Measurements from ENCODE around the gene SUCNR1.
"Not testable (repeated sequence)": the region's sequence is repeated elsewhere in the genome, so short reads cannot be mapped to it uniquely, and the experiment has no call there.

Gene SUCNR1

DNA sequence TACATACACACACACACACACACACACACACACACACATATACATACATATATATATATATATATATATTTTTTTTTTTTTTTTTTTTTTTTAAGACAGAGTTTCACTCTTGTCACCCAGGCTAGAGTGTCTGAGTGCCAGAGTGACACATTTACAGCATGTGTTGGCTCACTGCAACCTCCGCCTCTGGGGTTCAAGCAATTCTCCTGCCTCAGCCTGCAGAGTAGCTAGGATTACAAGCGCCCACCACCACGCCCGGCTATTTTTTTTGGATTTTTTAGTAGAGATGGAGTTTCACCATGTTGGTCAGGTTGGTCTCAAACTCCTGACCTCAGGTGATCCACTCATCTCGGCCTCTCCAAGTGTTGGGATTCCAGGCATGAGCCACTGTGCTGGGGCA lies 636 bp downstream of the SUCNR1 start:
- DNase-seq = peak in 1 of 2 experiments; percentile 22

DNA sequence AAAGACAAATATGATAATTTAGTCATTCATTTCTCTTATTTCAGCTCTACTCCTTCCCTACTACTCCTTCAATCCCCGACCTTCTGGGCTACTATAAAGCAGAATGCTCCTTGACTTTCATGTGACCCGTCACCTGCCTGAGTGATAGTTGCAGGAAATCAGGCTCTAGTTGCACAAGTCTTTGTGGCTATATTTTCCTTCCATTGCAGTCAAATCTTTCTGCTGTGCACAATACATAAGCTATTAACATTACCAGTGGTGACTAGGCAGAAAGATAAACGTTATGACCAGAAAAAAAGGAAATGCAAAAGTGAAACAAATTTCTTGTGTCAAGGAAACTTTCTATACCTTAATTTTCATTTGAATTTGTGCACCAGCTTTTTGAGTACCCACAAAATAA lies 2.3 kb downstream of the SUCNR1 start:
- DNase-seq = peak; percentile 79 to 85

DNA sequence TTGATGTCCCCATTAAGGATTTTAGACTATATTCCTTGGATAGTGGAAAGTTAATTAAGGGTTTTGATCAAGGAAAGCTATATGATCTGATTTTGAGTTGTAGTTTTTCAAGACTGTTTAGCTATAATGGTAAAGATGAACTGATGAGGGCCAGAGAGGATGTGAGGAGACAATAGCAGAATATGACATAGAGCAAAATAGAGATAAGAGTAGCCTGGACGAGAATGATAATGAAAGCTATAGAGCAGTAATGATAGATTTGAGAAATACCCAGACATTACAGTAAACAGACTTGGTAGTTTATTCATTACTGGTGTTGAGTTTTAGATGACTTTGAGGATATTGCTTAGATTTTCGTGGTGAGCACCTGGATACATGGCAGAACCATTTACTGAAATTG lies 3.8 kb downstream of the SUCNR1 start:
- no peak for DNase-seq

DNA sequence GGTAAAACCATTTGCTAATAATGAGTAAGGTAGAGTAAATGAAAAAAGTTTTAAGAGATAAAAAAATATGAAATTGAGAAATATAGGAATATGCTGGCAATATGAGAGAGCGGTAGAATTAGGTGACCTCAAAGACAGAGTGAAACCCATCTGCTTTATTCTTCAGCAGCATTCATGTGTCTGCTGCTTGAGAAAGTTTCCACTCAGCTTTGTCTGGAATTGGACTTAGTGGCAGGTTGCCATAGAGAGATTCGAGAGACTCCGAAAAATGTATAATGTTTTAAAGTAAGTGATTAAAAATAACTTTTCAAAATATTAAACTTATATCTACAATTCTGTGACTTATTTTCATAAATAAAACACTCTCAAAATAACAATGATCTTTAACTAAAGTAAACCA lies 5.0 kb downstream of the SUCNR1 start:
- no peak for DNase-seq

DNA sequence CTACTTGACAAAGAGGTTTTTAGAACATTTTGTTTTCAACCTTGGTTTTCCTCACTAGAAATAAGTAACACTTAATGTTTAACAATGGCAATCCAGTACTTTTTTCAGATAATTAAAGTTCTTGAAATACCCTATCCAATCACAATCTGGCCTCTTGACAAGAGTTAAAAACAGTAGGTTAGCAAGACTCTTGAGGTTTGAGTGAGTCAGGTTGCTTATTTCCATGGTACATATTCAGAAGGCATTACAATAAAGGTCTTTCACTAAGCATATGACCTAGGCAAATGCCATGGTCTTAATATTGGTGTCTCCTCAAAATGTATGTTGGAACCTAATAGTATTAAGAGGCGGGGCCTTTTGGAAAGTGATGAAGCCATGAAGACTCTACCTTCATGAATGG lies 5.6 kb downstream of the SUCNR1 start:
- DNase-seq = no peak

DNA sequence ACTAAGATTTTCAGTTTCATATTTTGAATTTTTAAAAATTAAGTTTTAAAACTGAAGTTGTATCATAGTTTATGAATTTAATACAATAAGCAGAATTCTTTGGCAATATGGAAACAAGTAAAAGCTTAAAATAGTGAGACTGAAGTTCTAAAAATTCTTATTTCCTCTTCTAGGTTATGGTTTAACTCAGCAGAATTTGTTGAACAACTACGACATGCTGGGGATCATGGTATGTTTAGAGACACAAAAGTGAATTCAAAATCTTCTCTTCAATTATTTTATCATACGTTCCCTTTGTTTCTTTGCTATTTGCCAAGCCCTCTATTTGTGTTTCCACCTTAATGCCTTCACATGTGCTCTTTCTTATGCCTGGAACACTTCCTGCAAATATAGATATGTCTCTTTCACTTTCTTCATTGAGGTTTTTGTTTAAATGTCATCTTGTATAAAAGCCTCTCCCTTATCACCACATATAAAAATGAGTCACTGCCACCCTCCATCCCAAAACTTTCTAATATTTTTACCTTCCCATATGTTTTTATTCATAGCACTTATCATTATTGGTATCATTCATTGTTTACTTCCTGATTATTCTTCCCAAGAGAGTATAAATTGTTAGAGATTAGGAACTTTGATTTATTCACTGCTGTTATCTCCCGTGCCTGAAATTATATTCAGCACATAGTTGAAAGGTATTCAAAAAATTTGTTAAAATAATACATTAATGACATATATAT lies 6.4 kb downstream of the SUCNR1 start:
- DNase-seq = no peak

DNA sequence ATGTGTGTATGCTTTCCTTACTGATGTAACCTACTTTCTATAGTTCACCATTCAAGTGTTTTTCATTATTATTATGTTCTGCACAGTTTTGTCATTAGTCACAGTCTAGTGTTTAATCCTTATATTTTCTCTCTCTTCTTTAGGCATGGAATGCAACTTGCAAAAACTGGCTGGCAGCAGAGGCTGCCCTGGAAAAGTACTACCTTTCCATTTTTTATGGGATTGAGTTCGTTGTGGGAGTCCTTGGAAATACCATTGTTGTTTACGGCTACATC lies 6.9 kb downstream of the SUCNR1 start:
- DNase-seq = no peak

DNA sequence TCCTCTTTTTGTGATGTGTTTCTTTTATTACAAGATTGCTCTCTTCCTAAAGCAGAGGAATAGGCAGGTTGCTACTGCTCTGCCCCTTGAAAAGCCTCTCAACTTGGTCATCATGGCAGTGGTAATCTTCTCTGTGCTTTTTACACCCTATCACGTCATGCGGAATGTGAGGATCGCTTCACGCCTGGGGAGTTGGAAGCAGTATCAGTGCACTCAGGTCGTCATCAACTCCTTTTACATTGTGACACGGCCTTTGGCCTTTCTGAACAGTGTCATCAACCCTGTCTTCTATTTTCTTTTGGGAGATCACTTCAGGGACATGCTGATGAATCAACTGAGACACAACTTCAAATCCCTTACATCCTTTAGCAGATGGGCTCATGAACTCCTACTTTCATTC lies 7.7 kb downstream of the SUCNR1 start:
- no peak for DNase-seq

DNA sequence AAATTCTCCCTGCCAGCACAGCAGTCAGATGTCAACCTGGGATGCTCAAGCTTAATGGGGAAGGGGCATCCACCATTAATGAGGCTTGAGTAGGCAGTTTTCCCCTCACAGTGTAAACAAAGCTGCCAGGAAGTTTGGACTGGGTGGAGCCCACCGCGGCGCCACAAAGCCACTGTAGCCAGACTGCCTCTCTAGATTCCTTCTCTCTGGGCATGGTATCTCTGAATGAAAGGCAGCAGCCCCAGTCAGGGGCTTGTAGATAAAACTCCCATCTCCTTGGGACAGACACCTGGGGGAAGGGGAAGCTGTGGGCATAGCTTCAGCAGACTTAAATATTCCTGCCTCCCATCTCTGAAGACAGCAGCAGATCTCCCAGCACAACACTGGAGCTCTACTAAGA lies 12.0 kb downstream of the SUCNR1 start:
- DNase-seq = not testable (repeated sequence)

DNA sequence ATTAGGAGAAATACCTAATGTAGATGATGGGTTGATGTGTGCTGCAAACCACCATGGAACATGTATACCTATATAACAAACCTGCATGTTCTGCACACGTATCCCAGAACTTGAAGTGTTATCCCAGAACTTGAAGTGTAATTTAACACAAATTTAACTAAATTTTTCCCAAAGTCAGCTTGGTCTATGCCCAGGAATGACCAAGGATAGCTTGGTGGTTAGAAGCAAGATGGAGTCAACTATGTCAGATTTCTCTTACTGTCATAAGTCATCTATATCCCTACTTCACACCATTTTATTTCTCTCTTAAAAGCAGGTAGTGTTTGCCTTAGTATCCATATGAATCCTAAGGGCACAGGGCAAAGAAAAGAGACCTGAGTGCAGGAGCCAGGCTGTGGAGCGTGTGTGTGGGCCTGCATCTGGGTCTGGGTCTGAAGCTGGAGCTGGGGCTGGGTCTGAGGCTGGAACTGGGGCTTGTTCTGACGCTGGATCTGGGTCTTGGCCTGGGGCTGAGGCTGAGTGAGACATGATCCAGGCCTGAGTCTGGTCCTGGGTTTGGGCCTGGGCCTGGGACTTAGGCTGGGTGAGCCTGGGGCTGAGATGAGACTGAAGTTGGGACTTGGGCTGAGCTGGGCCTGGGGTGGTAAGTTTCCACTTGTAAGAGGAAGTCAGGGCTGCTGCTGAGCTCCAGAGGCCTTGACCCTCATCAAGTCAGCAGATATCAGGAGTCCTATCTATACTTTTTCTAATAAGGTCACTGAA lies 14.2 kb downstream of the SUCNR1 start:
- DNase-seq = not testable (repeated sequence)

DNA sequence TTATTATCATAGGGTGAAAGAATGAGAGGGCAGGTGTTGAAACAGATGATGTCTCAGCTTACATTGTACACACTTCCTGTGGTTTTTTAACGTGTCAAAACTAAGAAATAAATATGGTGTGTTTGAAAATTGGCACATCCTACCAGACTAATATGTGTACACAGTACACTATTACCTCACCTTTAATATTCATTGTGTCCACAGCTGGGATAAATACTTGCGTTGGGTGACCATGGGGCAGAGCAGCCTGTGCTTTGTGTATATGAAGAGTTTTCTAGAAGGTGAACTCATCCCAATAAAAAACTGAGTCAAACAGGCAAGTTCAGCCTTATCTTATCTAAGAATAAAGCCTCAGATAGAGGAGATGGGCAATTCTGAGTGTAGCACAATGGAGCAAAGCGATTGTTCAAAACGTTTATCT lies 17.3 kb downstream of the SUCNR1 start:
- peak; percentile 76 to 80 for DNase-seq

DNA sequence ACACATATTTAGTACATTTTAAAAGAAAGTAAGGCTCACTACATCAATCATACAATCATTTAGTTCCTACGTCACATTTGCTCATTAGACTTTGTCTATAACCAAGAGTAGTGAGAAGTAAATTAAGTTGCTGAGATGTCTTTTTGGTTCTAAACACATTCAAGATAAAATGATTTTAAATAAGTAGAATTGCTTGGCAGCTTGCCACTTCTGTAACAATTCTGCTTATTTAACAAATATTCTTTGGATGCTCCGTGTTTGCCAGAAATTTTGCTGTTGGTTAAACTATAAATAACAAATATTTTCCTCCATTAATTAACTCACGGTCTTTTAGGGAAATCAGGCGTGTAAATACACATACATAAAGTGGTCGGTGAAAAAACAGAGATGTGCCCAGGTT lies 18.3 kb downstream of the SUCNR1 start:
- DNase-seq = no peak

DNA sequence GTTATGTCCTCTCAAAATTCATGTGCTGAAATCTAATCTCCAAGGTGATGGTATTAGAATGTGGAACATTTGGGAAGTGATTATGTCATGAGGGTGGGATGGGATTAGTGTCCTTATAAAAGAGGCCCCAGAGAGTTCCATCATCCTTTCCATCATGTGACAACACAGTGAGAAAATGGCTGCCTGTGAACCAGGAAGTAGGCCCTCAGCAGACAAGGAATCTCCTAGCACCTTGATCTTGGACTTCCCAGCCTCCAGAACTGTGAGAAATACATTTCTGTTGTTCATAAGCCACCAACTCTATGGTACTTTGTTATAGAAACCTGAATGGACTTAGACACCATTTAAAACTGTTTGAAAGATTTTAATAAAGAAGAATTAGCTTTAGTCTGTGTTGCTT lies 20.8 kb downstream of the SUCNR1 start:
- no peak for DNase-seq

DNA sequence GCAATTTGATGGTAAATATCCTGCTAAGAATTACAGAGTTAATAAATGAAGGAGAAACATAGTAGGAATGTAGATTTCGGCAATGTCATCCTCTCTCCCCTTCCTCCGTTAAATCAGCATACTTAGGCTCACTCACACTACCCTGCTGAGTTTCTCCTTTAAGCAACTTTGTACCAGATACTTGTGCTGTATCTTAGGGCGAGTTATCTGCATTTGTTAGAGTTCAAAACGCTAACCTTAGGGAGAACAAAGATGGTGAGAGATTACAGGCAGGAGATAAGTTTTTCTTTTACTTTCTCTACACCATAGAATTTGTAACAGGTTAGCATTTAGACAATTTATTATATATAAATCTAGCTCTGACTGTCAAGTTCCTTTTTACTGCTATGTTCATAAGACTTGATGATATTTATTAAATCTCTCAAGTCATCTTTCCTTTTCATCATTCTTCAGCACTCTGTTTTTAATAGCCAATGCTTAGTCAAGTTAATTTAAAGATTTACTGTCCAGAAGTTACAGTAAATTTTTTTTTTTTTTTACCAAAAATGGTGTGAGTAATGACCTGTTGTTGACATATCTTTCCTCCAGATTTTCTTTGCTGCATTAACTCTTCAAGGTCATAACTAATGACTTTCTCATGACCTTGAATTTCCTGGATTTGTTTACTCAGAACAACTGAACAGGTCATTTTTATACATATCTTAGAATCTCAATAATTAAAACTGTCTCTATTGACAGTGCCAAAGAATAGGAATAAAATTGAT lies 22.2 kb downstream of the SUCNR1 start:
- no peak for DNase-seq

DNA sequence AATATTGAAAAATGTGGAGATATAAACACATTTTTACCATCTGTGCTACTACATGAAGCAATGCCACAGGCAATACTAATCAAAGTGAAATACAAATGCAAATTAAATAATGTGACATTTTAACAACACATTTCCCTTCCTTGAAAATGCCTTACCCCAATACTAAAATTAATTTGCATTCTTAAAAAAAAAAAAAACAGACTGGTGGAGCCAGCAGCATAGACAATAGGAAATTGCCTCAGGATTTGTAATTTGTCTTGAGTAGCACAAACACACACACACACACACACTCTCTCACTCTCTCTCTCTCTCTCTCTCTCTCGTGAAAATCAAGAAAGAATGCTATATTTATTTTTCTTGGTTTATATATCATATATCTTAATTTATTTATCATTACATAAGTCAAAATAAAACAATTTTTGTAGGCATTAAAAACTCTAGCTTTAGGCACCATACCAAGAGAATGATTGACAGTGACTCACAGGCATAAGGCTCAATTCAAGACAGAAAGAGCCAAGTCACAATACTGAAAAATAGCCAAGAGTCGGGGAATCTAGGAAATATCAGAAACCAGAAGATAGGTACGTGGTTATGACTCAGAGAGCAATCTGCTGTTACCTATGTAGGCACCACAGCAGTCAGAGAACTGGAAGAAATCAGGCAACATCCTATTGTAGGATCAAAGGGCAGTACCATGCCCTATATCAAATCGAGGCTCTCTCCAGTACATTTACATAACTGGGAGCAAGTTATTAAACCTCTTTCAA lies 23.0 kb downstream of the SUCNR1 start:
- no peak for DNase-seq

DNA sequence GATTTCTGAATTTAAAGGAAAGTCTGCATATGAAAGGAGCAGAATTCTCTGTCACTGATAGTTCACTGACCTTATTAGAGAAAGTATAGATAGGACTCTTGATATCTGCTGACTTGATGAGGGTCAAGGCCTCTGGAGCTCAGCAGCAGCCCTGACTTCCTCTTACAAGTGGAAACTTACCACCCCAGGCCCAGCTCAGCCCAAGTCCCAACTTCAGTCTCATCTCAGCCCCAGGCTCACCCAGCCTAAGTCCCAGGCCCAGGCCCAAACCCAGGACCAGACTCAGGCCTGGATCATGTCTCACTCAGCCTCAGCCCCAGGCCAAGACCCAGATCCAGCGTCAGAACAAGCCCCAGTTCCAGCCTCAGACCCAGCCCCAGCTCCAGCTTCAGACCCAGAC lies 24.7 kb downstream of the SUCNR1 start:
- not testable (repeated sequence) for DNase-seq

DNA sequence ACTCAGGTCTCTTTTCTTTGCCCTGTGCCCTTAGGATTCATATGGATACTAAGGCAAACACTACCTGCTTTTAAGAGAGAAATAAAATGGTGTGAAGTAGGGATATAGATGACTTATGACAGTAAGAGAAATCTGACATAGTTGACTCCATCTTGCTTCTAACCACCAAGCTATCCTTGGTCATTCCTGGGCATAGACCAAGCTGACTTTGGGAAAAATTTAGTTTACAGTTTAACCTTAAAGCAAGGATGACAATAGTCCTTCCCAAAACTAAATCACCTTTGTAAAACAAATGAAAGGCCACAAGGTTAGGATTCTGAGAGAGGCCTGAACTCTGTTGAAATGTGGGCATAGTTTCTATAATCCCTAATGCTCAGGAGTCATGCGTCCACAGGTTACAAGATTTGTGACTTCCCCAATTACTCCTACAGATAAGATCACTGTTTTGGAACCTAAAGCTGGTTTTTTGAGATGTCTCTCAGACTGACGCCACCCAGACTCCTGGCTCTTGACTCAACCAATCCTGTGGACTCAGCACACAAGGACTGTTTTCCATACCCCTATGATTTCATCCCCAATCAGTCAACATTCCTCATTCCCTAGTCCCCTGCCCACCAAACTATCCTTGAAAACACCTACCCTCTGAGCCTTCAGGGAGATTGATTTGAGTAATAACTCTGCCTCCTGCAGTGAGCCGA lies 25.3 kb downstream of the SUCNR1 start:
- DNase-seq = peak in 1 of 2 experiments; percentile 11

DNA sequence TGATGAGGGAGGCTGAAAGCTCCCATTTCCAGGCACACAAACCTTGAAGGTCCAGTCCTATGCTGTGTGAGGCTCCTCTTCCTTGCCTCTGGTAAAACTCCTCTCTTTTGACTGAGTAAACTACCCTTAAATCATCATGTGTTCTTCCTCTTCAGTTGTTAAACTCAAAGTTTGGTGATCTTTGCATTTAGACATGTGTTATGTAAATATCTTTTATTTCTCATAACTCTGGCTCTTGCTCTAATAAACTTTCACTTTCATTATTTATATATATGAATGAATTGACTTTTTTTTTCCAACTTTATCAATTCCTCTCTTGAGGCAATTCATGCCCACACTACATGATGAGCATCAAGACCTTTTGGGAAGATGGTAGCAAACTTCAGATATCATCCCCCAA lies 26.6 kb downstream of the SUCNR1 start:
- DNase-seq = no peak

DNA sequence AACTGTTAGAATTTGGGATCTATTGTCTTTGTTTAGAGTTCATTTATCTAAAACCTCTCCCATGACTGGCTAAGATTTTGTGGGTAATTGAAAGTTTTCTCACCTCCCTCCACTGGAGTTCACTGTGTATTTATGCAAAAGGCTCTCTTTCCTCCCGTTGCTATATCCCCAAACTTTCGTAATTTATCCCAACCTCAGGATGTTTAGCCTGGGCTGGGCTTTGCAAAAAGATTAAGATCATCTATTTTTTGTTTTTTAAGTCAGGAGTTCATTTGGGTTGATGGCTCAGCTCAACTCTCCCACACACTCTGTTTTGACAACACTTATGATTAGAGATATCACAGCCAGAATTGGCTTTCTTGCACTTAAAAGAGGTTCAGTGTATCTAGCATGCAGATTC lies 27.0 kb downstream of the SUCNR1 start:
- DNase-seq = no peak

DNA sequence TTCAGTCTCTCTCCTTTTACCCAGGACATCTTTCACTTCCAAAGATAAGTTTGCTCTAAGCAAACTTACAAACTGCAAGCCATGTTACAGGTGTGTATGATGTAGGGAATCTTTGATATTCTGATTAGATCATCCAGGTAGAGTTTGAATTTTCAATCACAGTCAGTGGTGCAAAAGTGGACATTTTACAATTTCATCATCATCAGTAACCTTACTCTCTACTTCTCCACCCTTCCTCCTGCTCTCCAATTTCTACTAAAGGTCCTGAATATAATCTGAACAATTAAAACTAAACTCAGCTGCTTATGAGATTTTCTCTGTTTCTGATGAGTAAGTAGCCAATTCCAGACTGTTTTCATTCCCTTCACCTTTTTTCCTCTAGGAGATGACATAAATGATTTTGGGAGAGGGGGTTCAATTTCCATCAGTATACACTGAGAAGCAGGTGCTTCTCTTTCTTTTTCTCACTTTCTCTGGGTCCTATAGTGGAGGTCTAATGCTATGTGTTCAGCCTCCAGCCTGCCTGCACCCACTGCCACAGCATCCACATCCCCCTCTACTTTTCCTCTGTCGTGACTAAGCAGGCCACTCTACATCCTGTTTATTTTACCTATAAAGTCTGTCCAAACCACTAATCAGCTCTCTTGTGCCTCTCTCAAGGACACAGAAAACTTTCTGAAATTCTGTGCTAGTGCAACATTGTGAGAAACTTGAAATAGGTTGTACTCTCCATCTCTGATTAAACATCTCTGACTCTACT lies 27.6 kb downstream of the SUCNR1 start:
- no peak for DNase-seq

DNA sequence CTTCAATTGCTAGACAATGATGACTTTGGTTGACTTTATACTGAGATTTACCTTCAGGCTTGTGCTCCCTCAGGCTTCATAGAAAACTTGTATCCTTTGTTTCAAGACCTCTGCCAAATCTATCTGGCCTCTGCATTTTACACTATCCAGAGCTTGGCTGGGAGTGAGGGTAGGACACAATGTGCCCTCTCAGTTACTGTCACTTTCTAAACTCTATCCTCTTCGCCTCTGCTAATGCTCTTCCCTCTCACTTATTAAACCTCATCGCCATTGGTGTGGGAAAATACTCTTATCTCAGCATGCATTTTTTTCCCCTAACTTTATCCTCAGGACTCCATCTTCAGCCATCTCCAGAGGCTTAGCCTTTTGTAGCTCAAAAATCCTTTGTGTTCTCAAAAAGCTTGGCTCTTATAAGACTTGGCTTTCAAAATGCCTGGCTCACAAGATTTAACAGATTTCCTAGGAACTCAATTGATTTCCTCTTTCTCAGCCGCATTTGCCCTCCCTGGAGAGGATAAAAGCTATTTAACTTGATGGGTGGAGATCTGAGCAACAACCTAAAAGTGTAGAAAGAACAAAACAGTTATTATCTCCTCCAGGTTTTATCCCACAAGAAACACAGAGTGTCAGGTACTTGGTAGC lies 28.3 kb downstream of the SUCNR1 start:
- no peak for DNase-seq

Measured in Kasumi-1 (cell line).